Spleen (tissue), 11 donors: ENCODE data around the gene CIITA. TPM values are rescaled to one million over a fixed set of nuclear protein-coding genes. Genes with fewer than 3 reads are reported as not detected.

Experiments
- DNase-seq: peaks from one replicate; pipeline ENCODE4 v3.0.0-alpha.2; 2020
- H3K27ac ChIP-seq, 8 donors: fragments of 200-600 bp; sonication (generic) in 7 of 8; 1 replicate in 4 of 8; 2 replicates in 4 of 8; pipeline versions ENCODE4 v1.5.0 to v1.8.0; 2016 to 2021; ENCODE audit warnings: inconsistent platforms in 4 of 8, mild to moderate bottlenecking in 4 of 8, moderate library complexity in 1 of 8
- H3K27me3 ChIP-seq, 7 donors: fragments of 200-600 bp; sonication (generic) in 6 of 7; replicated peaks in 1 of 7; 1 replicate in 4 of 7; 2 replicates in 3 of 7; pipeline versions ENCODE4 v1.5.0 to v1.8.0; 2016 to 2021; ENCODE audit warnings: inconsistent platforms in 3 of 7, mild to moderate bottlenecking in 1 of 7
- H3K36me3 ChIP-seq, 6 donors: fragments of 200-600 bp; sonication (generic) in 5 of 6; 1 replicate in 4 of 6; 2 replicates in 2 of 6; pipeline versions ENCODE4 v1.5.0 to v1.8.0; 2016 to 2021; ENCODE audit warnings: inconsistent platforms in 2 of 6
- H3K4me1 ChIP-seq, 6 donors: fragments of 200-600 bp; sonication (generic) in 5 of 6; 1 replicate in 3 of 6; 2 replicates in 3 of 6; pipeline versions ENCODE4 v1.5.0 to v1.8.0; 2016 to 2021; ENCODE audit warnings: inconsistent platforms in 3 of 6
- H3K4me3 ChIP-seq, 8 donors: fragments of 200-600 bp; sonication (generic) in 7 of 8; 1 replicate in 4 of 8; 2 replicates in 4 of 8; pipeline versions ENCODE4 v1.5.0 to v1.8.0; 2016 to 2021; ENCODE audit warnings: inconsistent platforms in 4 of 8, mild to moderate bottlenecking in 4 of 8, moderate library complexity in 2 of 8
- H3K9me3 ChIP-seq, 8 donors: fragments of 200-600 bp; sonication (generic) in 7 of 8; 1 replicate in 4 of 8; 2 replicates in 4 of 8; pipeline versions ENCODE4 v1.5.0 to v1.8.0; 2016 to 2021; ENCODE audit warnings: inconsistent platforms in 4 of 8
- CTCF ChIP-seq, 11 experiments: fragments of 200-600 bp in 7 of 11; fragments of 450-650 bp in 4 of 11; sonication (generic) in 4 of 11; IDR thresholded peaks in 8 of 11; conservative IDR thresholded peaks in 3 of 11; 1 replicate in 7 of 11; 2 replicates in 4 of 11; pipeline versions ENCODE4 v1.4.0 to v1.8.0; 2016 to 2021; ENCODE audit warnings: antibody characterized with exemption in 11 of 11, inconsistent platforms in 4 of 11, mild to moderate bottlenecking in 1 of 11
- POLR2A ChIP-seq, 3 donors: fragments of 450-650 bp; IDR thresholded peaks; one replicate each; pipeline ENCODE4 v1.5.1; 2017; ENCODE audit warnings: antibody characterized with exemption in 3 of 3, mild to moderate bottlenecking in 1 of 3
- POLR2AphosphoS5 ChIP-seq, 3 donors: sonication (generic); formaldehyde crosslinking; IDR thresholded peaks; one replicate each; pipeline ENCODE4 v1.5.1; 2017; ENCODE audit warnings: antibody characterized with exemption in 3 of 3
- WGBS, 5 donors: extraction: QIAGEN DNeasy Blood & Tissue Kit in 3 of 5; methylation state at CpG; one replicate each; pipeline versions ENCODE4 v1.1.5 to v1.1.7; 2013 to 2018; 5-methylcytosine and 5-hydroxymethylcytosine counted together
- intact Hi-C: fragments of 100-400 bp; cut with DNase I; formaldehyde crosslinking; loops from one replicate; pipeline ENCODE4 v1.15.0; 2023; ENCODE audit warnings: low total_unique reads
- polyA plus RNA-seq, 3 donors: library from polyadenylated mRNA; stranded (reverse); fragments of 200-250 nt; gene quantifications; one replicate each; pipeline ENCODE4 v1.2.1, GENCODE V29; 2013
- total RNA-seq, 7 donors: library from RNA; depleted of rRNA in 3 of 7; stranded (reverse); fragments of >200 nt in 3 of 7; fragmentation: NEBNext Ultra II Directional in 4 of 7; extraction: Animal tissue kit (Norgen Biotek cat#: 25700) in 4 of 7; gene quantifications; one replicate each; pipeline versions ENCODE4 v1.1.0 to v1.2.1, GENCODE V29; 2016 to 2021
- donor health status: healthy with polysubstance abuse.
- donor health status: DM: no; HTN: no; CAD: no; lungs with moderate emphysema.
- donor health status: DM: no; HTN: no; CAD: no.
- donor health status: Bipolar disorder and iron deficiency.
- donor health status: healthy.
- donor health status: DM: no; HTN: no; CAD: no.
- donor health status: DM: yes; HTN: yes; CAD: no.

The CIITA gene
- total and polyA plus RNA-seq, 10 donors = 67.0 to 179 (median 125) TPM

DNA sequence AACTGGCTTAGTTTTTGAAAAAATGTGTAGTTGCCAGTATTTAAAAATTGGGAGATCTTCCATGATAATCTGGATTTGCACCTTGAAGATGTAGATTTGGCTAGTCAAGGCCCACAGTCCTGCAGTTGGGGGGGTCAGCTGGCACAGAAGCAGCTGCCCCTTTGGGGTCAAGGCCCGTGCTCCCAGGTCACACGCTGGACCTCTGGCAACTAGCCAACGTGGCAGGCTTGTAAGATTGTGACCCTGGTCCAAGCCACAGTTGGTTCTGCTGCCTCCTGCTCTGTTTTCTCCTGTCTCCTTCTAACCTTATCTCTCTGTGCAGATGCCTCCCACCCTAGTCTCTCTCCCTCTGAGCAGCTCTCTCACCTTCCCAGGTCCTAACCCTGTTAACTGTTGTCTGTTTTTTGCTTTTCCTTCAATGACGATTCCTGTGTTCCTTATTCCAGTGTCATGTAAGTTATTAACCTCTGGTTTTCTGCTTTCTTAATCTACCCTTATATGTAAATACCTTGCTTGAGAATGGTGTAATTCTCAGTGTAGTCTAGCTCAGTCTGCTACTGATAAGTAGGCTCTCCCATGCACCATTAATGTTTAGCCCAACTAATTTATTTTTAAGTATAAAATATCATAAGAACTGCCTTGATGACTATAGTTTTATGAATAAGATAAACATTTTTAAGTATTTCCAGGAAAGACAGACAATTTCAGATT lies 95.3 kb downstream of the CIITA start:
- Histone ChIP-seq H3K27me3 (no peaks in the 10 kb centered on the region), H3K27ac (no peak overlapping the region), H3K4me1 (peaks cover 0 to 39% (median 4%) of the 10 kb centered on the region in 6 donors), H3K9me3 (no peaks in the 10 kb centered on the region), H3K4me3 (no peak overlapping the region), H3K36me3 (peaks cover 0 to 100% (median 57%) of the 10 kb centered on the region in 6 donors)
- intact Hi-C loops = no loop called here
- 57 to 66% (median 61%) methylated on average over 4 of the region's 4 CpGs for WGBS, 5 donors
- TF ChIP-seq POLR2AphosphoS5 (IDR thresholded peaks at IDR 0.05) = no peak
- TF ChIP-seq POLR2A (IDR thresholded peaks at IDR 0.05) = no peak
- no peak for TF ChIP-seq CTCF (IDR thresholded peaks at IDR 0.05 in 8 of 11, conservative IDR thresholded peaks at IDR 0.05 in 3 of 11)
- no peak for DNase-seq

DNA sequence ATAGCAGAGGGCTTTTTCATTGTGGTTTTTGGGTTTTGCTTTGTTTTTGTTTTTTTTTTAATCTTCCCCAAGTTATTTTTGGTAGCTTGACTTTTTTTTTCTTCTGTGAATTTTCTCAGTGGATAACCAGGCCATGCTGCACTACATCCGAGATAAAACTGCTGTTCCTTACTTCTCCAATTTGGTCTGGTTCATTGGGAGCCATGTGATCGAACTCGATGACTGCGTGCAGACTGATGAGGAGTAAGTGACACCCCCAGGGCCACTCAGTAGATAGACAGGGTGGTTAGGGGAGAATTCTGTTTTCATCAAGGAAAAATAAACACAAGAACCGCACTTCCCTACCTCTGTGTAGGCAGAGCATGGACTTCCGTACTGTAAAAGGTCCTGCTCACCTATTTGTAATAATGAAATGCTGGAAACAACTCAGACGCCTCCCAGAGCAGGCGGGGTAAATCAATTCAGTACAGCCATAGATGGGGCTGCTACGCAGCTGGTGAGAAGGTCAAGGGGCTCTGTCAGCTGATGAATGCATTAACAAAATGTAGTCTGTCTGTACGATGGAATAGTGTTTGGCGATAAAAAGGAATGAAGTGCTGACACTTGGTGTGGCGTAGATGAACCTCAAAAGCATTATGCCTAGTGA lies 95.9 kb downstream of the CIITA start:
- Histone ChIP-seq H3K9me3 (no peaks in the 10 kb centered on the region), H3K27ac (no peak overlapping the region), H3K4me3 (no peak overlapping the region), H3K4me1 (peaks cover 0 to 32% (median 4%) of the 10 kb centered on the region in 6 donors), H3K27me3 (no peaks in the 10 kb centered on the region), H3K36me3 (peaks cover 0 to 100% (median 61%) of the 10 kb centered on the region in 6 donors)
- WGBS, 5 donors = 81 to 93% (median 88%) methylated on average over 12 of the region's 12 CpGs
- no peak for DNase-seq
- TF ChIP-seq POLR2A (IDR thresholded peaks at IDR 0.05) (no peak), POLR2AphosphoS5 (IDR thresholded peaks at IDR 0.05) (no peak)
- intact Hi-C loops = no loop called here

DNA sequence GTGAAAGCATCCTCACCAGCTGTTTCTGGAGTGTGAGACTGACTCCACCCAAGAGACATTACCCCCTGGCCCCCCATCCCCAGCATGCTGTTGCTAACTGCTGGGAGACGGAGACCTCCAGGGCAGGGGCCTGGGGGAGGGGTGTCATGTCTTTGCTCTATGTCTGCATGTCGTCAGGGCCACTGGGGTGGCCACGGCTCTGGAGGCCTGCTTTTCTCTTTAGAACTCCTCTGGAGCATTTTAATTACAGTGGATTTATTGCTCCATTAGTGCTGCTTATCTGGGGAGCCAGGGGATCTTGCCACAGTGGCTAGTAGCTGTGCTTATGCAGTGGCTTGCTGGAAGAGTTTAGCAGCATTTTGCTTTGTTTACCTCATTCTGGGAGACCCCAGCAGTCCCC lies 99.6 kb downstream of the CIITA start:
- Histone ChIP-seq H3K27me3 (no peaks in the 10 kb centered on the region), H3K36me3 (peaks cover 0 to 100% (median 66%) of the 10 kb centered on the region in 6 donors), H3K4me1 (peaks cover 0 to 20% (median under 1%) of the 10 kb centered on the region in 6 donors), H3K4me3 (no peak overlapping the region), H3K9me3 (no peaks in the 10 kb centered on the region), H3K27ac (no peak overlapping the region)
- no peak for TF ChIP-seq CTCF (IDR thresholded peaks at IDR 0.05 in 8 of 11, conservative IDR thresholded peaks at IDR 0.05 in 3 of 11)
- no peak for TF ChIP-seq POLR2A (IDR thresholded peaks at IDR 0.05)
- no peak for TF ChIP-seq POLR2AphosphoS5 (IDR thresholded peaks at IDR 0.05)
- WGBS, 5 donors = 83 to 96% (median 92%) methylated on average over 3 of the region's 3 CpGs
- DNase-seq = no peak
- intact Hi-C loops = no loop called here

GRCh38 chr16:10978124-10978523 lies 101.1 kb downstream of the CIITA start:
- H3K9me3 ChIP-seq = no peaks in the 10 kb centered on the region
- H3K27ac ChIP-seq = no peak overlapping the region
- intact Hi-C loops = no loop called here
- peaks cover 5 to 22% (median 13%) of the 10 kb centered on the region in 6 donors for H3K4me1 ChIP-seq
- TF ChIP-seq POLR2A (IDR thresholded peaks at IDR 0.05) (no peak), POLR2AphosphoS5 (IDR thresholded peaks at IDR 0.05) (no peak), CTCF (IDR thresholded peaks at IDR 0.05 in 8 of 11, conservative IDR thresholded peaks at IDR 0.05 in 3 of 11) (no peak)
- no peak for DNase-seq
- H3K36me3 ChIP-seq = peaks cover 0 to 100% (median 56%) of the 10 kb centered on the region in 6 donors
- 90 to 99% (median 95%) methylated on average over 6 of the region's 6 CpGs for WGBS, 5 donors
- no peaks in the 10 kb centered on the region for H3K27me3 ChIP-seq
- H3K4me3 ChIP-seq = no peak overlapping the region
